SK-N-SH (cell line): Measurements from ENCODE around the gene SUGP2. TPM values are rescaled to one million over a fixed set of nuclear protein-coding genes. Genes with fewer than 3 reads are reported as not detected.

ENCODE experiments used
- CTCF ChIA-PET: fragments of 300-600, 350-600 bp; formaldehyde crosslinking; extraction: SDS; loops from one replicate; lab custom pipeline; 2021; lab: Yijun Ruan, JAX
- POLR2A ChIA-PET: fragments of 350-600 bp; sonication (Branson Sonifier 250); formaldehyde crosslinking; extraction: SDS; loops from one replicate; lab custom pipeline; 2020; ENCODE audit warnings: antibody characterized with exemption, inconsistent platforms; lab: Yijun Ruan, JAX
- DNase-seq: peaks from one replicate; pipeline ENCODE4 v3.0.0; 2012
- H2AFZ ChIP-seq: fragments of 200-600 bp; sonication (generic); 2 replicates; pipeline ENCODE4 v1.8.1; 2016; ENCODE audit warnings: antibody characterized with exemption, mild to moderate bottlenecking, low read depth
- H3F3A ChIP-seq: fragments of 200-600 bp; sonication (generic); replicated peaks from 2 replicates; pipeline ENCODE3; 2016; ENCODE audit warnings: antibody characterized with exemption, mild to moderate bottlenecking; ENCODE audit not compliant: insufficient read depth
- H3K27ac ChIP-seq, 2 experiments: fragments of 200-500 bp in 1 of 2; fragments of 200-600 bp in 1 of 2; sonication (Bioruptor generic) in 1 of 2; sonication (generic), shearing (Covaris generic) in 1 of 2; 2 replicates each; pipeline versions ENCODE4 v1.5.1 to v1.6.1; 2014 to 2016; ENCODE audit warnings: low read depth in 2 of 2, inconsistent platforms in 1 of 2, low read length in 1 of 2, mild to moderate bottlenecking in 1 of 2, mixed read lengths in 1 of 2
- H3K27me3 ChIP-seq: fragments of 200-600 bp; sonication (generic), shearing (Covaris generic); 2 replicates; pipeline ENCODE4 v1.6.1; 2016; ENCODE audit warnings: mixed run types; ENCODE audit not compliant: insufficient read depth
- H3K36me3 ChIP-seq, 2 experiments: fragments of 200-500 bp in 1 of 2; fragments of 200-600 bp in 1 of 2; sonication (Bioruptor generic) in 1 of 2; sonication (generic) in 1 of 2; replicated peaks in 1 of 2; 2 replicates each; pipeline versions ENCODE3 to v1.5.1; 2014 to 2016; ENCODE audit warnings: low read length in 1 of 2, mild to moderate bottlenecking in 1 of 2; ENCODE audit not compliant: insufficient read depth in 2 of 2, control insufficient read depth in 1 of 2
- H3K4me1 ChIP-seq, 2 experiments: fragments of 200-500 bp in 1 of 2; fragments of 200-600 bp in 1 of 2; sonication (Bioruptor generic) in 1 of 2; sonication (generic), shearing (Covaris generic) in 1 of 2; 2 replicates each; pipeline versions ENCODE4 v1.5.1 to v1.6.1; 2014 to 2016; ENCODE audit warnings: low read depth in 1 of 2, low read length in 1 of 2, mixed run types in 1 of 2; ENCODE audit not compliant: insufficient read depth in 2 of 2, control insufficient read depth in 1 of 2
- H3K4me2 ChIP-seq: fragments of 200-600 bp; sonication (generic), shearing (Covaris generic); 2 replicates; pipeline ENCODE4 v1.6.1; 2017; ENCODE audit warnings: mixed run types
- H3K4me3 ChIP-seq, 2 experiments: fragments of 200-500 bp in 1 of 2; fragments of 200-600 bp in 1 of 2; sonication (Bioruptor generic) in 1 of 2; sonication (generic), shearing (Covaris generic) in 1 of 2; 2 replicates each; pipeline versions ENCODE4 v1.5.1 to v1.8.1; 2014 to 2016; ENCODE audit warnings: low read depth in 2 of 2, inconsistent platforms in 1 of 2, low read length in 1 of 2, mild to moderate bottlenecking in 1 of 2, mixed read lengths in 1 of 2, moderate library complexity in 1 of 2
- H3K79me2 ChIP-seq: fragments of 200-600 bp; sonication (generic); 2 replicates; pipeline ENCODE4 v1.8.1; 2017; ENCODE audit warnings: mild to moderate bottlenecking; ENCODE audit not compliant: insufficient read depth
- H3K9ac ChIP-seq: fragments of 200-600 bp; sonication (generic); 2 replicates; pipeline ENCODE4 v1.6.1; 2017; ENCODE audit warnings: mixed run types
- H3K9me2 ChIP-seq: fragments of 200-600 bp; sonication (generic); 2 replicates; pipeline ENCODE4 v1.6.1; 2017; ENCODE audit warnings: mixed run types
- H3K9me3 ChIP-seq: fragments of 200-600 bp; sonication (generic); 2 replicates; pipeline ENCODE4 v1.6.1; 2017; ENCODE audit warnings: mixed run types, mild to moderate bottlenecking, moderate library complexity
- H4K20me1 ChIP-seq: fragments of 200-600 bp; sonication (generic); 2 replicates; pipeline ENCODE4 v1.6.1; 2017; ENCODE audit warnings: mild to moderate bottlenecking, mixed run types; ENCODE audit not compliant: insufficient read depth
- CTCF ChIP-seq: fragments of 200-600 bp; sonication (generic); IDR thresholded peaks from 2 replicates; pipeline ENCODE4 v1.6.1; 2017; ENCODE audit warnings: antibody characterized with exemption, mild to moderate bottlenecking, moderate library complexity
- FOXJ3 ChIP-seq: sonication (generic); formaldehyde crosslinking; IDR thresholded peaks from 2 replicates; pipeline ENCODE4 v1.5.1; 2020; ENCODE audit warnings: mild to moderate bottlenecking, missing genetic modification reagents
- GABPA ChIP-seq: IDR thresholded peaks from 2 replicates; pipeline ENCODE4 v1.4.0; 2012; ENCODE audit warnings: low read depth, mild to moderate bottlenecking
- GATA2 ChIP-seq: sonication (generic); formaldehyde crosslinking; IDR thresholded peaks from 2 replicates; pipeline ENCODE4 v1.5.0; 2020; ENCODE audit warnings: mild to moderate bottlenecking, missing genetic modification reagents
- IRF3 ChIP-seq: fragments of 150-350 bp; IDR thresholded peaks from 2 replicates; pipeline ENCODE4 v1.6.1; 2016; ENCODE audit warnings: mild to moderate bottlenecking, low read depth, low read length
- MAX ChIP-seq: IDR thresholded peaks from 2 replicates; pipeline ENCODE4 v1.4.0; 2012; ENCODE audit warnings: low read depth
- MEF2A ChIP-seq: IDR thresholded peaks from 2 replicates; pipeline ENCODE4 v1.4.0; 2012; ENCODE audit warnings: low read depth, borderline replicate concordance
- MXI1 ChIP-seq: IDR thresholded peaks from 2 replicates; pipeline ENCODE4 v1.6.1; 2012; ENCODE audit warnings: mild to moderate bottlenecking, low read depth, low read length, improper control_type of control experiment
- NFIC ChIP-seq: IDR thresholded peaks from 2 replicates; pipeline ENCODE4 v1.4.0; 2012; ENCODE audit warnings: borderline replicate concordance
- PBX3 ChIP-seq: IDR thresholded peaks from 2 replicates; pipeline ENCODE4; 2012
- POLR2AphosphoS5 ChIP-seq: IDR thresholded peaks from 2 replicates; pipeline ENCODE4 v1.6.1; 2012; ENCODE audit warnings: low read depth, low read length
- RAD21 ChIP-seq: IDR thresholded peaks from 2 replicates; pipeline ENCODE4 v1.6.1; 2012; ENCODE audit warnings: mild to moderate bottlenecking, low read length
- REST ChIP-seq: IDR thresholded peaks from 2 replicates; pipeline ENCODE4 v1.6.1; 2012; ENCODE audit warnings: mild to moderate bottlenecking, low read depth, low read length, moderate library complexity
- SMC3 ChIP-seq: IDR thresholded peaks from 2 replicates; pipeline ENCODE4 v1.6.1; 2012; ENCODE audit warnings: low read depth, low read length, improper control_type of control experiment
- TCF12 ChIP-seq: IDR thresholded peaks from 2 replicates; pipeline ENCODE4 v1.4.0; 2012
- TEAD4 ChIP-seq: IDR thresholded peaks from 2 replicates; pipeline ENCODE4 v1.4.0; 2012; ENCODE audit warnings: mild to moderate bottlenecking, borderline replicate concordance; ENCODE audit not compliant: insufficient read depth
- USF1 ChIP-seq: IDR thresholded peaks from 2 replicates; pipeline ENCODE4 v1.4.0; 2012; ENCODE audit warnings: low read depth, borderline replicate concordance
- USF2 ChIP-seq: fragments of 150-350 bp; IDR thresholded peaks from 2 replicates; pipeline ENCODE4 v1.6.1; 2017; ENCODE audit warnings: antibody characterized with exemption, low read length, low read depth, borderline replicate concordance
- WGBS: methylation state at CpG from one replicate; pipeline ENCODE4 v1.1.6; 2017; ENCODE audit warnings: low lambda C conversion rate; 5-methylcytosine and 5-hydroxymethylcytosine counted together
- polyA plus RNA-seq, 3 experiments: library from polyadenylated mRNA; depleted of rRNA; stranded (reverse); fragments of >200 nt; gene quantifications; 2 replicates each; pipeline ENCODE4 v1.2.3, GENCODE V29; 2012

Gene SUGP2
- polyA plus RNA-seq, 1 of the 3 experiments (the other 2 are of a cell fraction): 56.3 TPM

GRCh38 chr19:19068659-19069654 is 35.6 kb upstream of the SUGP2 start:
- WGBS: 80% methylated on average over 10 of the region's 11 CpGs
- Histone ChIP-seq H3K4me3 (no peak overlapping the region), H2AFZ (no peak overlapping the region), H3F3A (peaks cover 9% of the 10 kb centered on the region), H3K4me1 (peaks cover 0 to 14% of the 10 kb centered on the region in 2 experiments; a peak in 2 of 4 replicates), H3K36me3 (no peaks in the 10 kb centered on the region), H3K27ac (no peak overlapping the region), H3K9me2 (no peaks in the 10 kb centered on the region), H3K27me3 (no peaks in the 10 kb centered on the region), H3K9ac (no peak overlapping the region), H3K9me3 (no peaks in the 10 kb centered on the region), H4K20me1 (no peaks in the 10 kb centered on the region), H3K79me2 (no peaks in the 10 kb centered on the region), H3K4me2 (no peak overlapping the region)
- CTCF ChIA-PET: interaction anchor here (1.0 to 1.5 kb wide), 3 partner anchors 15 to 77 kb away, joined by 3 to 8 read pairs (median 3); no protein-coding TSS in a partner anchor
- POLR2A ChIA-PET: interaction anchor here (0.8 kb wide), 1 partner anchor 67 kb away, joined by 3 read pairs; no protein-coding TSS in a partner anchor
- no peak for DNase-seq
- TF ChIP-seq USF2 (no peak), SMC3 (no peak), CTCF (no peak), PBX3 (no peak), NFIC (no peak), GABPA (no peak), MEF2A (no peak), RAD21 (no peak), POLR2AphosphoS5 (no peak), MAX (no peak), IRF3 (no peak), GATA2 (CRISPR knock-in tag) (no peak), TEAD4 (no peak), TCF12 (no peak), REST (no peak), USF1 (no peak), MXI1 (no peak), FOXJ3 (CRISPR knock-in tag) (no peak)
